Astrocyte (in vitro differentiated cells and primary cell): ENCODE results near the gene HIRA.

Source experiments
- EZH2 ChIP-seq: IDR thresholded peaks from 2 replicates; pipeline ENCODE4 v1.6.1; 2012; ENCODE audit warnings: mild to moderate bottlenecking, low read length, inconsistent platforms; ENCODE audit not compliant: insufficient read depth
- TF ChIP-seq, protein P1 (sequence below): IDR thresholded peaks from 2 replicates; pipeline ENCODE4 v1.5.1; 2011; ENCODE audit warnings: low read depth, mild to moderate bottlenecking, inconsistent platforms, low read length, moderate library complexity; ENCODE audit not compliant: insufficient read depth

DNA sequence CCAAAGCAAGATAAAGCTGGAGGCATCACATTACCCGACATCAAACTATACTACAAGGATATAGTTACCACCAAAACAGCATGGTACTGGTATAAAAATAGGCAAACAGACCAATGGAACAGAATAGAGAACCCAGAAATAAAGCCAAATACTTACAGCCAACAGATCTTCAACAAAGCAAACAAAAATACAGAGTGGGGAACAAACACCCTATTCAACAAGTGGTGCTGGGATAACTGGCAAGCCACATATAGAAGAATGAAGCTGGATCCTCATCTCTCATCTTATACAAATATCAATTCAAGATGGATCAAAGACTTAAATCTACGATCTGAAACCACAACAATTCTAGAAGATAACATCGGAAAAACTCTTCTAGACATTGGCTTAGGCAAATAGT, 90.0 kb downstream of the HIRA start:
- TF ChIP-seq, protein P1, sequence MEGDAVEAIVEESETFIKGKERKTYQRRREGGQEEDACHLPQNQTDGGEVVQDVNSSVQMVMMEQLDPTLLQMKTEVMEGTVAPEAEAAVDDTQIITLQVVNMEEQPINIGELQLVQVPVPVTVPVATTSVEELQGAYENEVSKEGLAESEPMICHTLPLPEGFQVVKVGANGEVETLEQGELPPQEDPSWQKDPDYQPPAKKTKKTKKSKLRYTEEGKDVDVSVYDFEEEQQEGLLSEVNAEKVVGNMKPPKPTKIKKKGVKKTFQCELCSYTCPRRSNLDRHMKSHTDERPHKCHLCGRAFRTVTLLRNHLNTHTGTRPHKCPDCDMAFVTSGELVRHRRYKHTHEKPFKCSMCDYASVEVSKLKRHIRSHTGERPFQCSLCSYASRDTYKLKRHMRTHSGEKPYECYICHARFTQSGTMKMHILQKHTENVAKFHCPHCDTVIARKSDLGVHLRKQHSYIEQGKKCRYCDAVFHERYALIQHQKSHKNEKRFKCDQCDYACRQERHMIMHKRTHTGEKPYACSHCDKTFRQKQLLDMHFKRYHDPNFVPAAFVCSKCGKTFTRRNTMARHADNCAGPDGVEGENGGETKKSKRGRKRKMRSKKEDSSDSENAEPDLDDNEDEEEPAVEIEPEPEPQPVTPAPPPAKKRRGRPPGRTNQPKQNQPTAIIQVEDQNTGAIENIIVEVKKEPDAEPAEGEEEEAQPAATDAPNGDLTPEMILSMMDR = no peak
- no peak for TF ChIP-seq EZH2
